Measurements from ENCODE around the gene XRCC2. TPM values are rescaled to one million over a fixed set of nuclear protein-coding genes. Genes with fewer than 3 reads are reported as not detected.

XRCC2 gene
- total RNA-seq, 4 donors from 2014 or later: 0.07 to 0.41 (median 0.20) TPM; not detected in 1

- intact Hi-C loops (cut with DNase I; ENCODE audit: low total_unique reads): no loop called here
- H3K9me3 ChIP-seq: no peaks in the 10 kb centered on the region
- no peaks in the 10 kb centered on the region for H3K36me3 ChIP-seq
- DNase-seq: no peak
- H3K4me1 ChIP-seq: no peaks in the 10 kb centered on the region
- no peak for ATAC-seq
- TF ChIP-seq POLR2A (IDR thresholded peaks at IDR 0.05) (no peak), CTCF (IDR thresholded peaks at IDR 0.05 in 4 of 5, conservative IDR thresholded peaks at IDR 0.05 in 1 of 5) (no peak)
- no peaks in the 10 kb centered on the region for H3K27me3 ChIP-seq
- H3K27ac ChIP-seq: no peak overlapping the region
- no peak overlapping the region for H3K4me3 ChIP-seq
- in situ Hi-C loops (cut with MboI; ENCODE audit: low sequenced_read_pairs in 4 of 4): no loop called here
These were observed 56.8 kb downstream of the XRCC2 start for GRCh38 chr7:152619027-152619739.

GRCh38 chr7:152618427-152618826 is 57.5 kb downstream of the XRCC2 start:
- in situ Hi-C loops (cut with MboI; ENCODE audit: low sequenced_read_pairs in 4 of 4) (no loop called here), intact Hi-C loops (cut with DNase I; ENCODE audit: low total_unique reads) (no loop called here)
- Histone ChIP-seq H3K4me1 (no peaks in the 10 kb centered on the region), H3K27me3 (no peaks in the 10 kb centered on the region), H3K27ac (no peak overlapping the region), H3K36me3 (no peaks in the 10 kb centered on the region), H3K9me3 (no peaks in the 10 kb centered on the region), H3K4me3 (no peak overlapping the region)
- no peak for TF ChIP-seq CTCF (IDR thresholded peaks at IDR 0.05 in 4 of 5, conservative IDR thresholded peaks at IDR 0.05 in 1 of 5)
- TF ChIP-seq POLR2A (IDR thresholded peaks at IDR 0.05): no peak
- DNase-seq (no peak), ATAC-seq (no peak)

DNA sequence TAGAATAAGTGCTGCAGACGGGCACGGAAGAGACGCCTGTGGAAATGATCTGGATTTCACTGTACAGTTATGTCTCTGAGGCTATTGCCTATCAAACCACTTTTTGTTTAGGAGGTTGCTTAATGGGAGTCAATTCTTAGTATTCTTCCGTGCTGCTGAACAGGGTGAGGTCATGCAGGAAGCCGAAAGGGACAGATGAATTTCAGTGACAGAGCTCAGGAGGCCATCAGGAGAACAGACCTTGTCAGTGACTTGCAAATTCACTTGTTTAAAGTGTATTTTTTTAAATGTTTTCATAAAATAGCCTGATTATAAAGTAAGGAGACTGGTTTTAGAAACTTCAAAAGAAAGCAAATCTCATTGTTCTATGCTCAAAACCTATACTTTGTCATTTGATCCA is 58.9 kb downstream of the XRCC2 start:
- in situ Hi-C loops (cut with MboI; ENCODE audit: low sequenced_read_pairs in 4 of 4) (no loop called here), intact Hi-C loops (cut with DNase I; ENCODE audit: low total_unique reads) (no loop called here)
- Histone ChIP-seq H3K4me1 (no peaks in the 10 kb centered on the region), H3K9me3 (no peaks in the 10 kb centered on the region), H3K27me3 (no peaks in the 10 kb centered on the region), H3K4me3 (no peak overlapping the region), H3K36me3 (no peaks in the 10 kb centered on the region), H3K27ac (no peak overlapping the region)
- no peak for TF ChIP-seq POLR2A (IDR thresholded peaks at IDR 0.05)
- no peak for TF ChIP-seq CTCF (IDR thresholded peaks at IDR 0.05 in 4 of 5, conservative IDR thresholded peaks at IDR 0.05 in 1 of 5)
- DNase-seq: no peak
- ATAC-seq: no peak

- TF ChIP-seq POLR2A (IDR thresholded peaks at IDR 0.05) (no peak), CTCF (IDR thresholded peaks at IDR 0.05 in 4 of 5, conservative IDR thresholded peaks at IDR 0.05 in 1 of 5) (no peak)
- no peak overlapping the region for H3K4me3 ChIP-seq
- peak in 1 of 2 donors; percentile 27 for ATAC-seq
These were observed 60.8 kb downstream of the XRCC2 start for GRCh38 chr7:152615031-152615741.

More at GRCh38 chr7:152615031-152615741, 60.8 kb downstream of the XRCC2 start:
- no peak for DNase-seq
- in situ Hi-C loops (cut with MboI; ENCODE audit: low sequenced_read_pairs in 4 of 4) (no loop called here), intact Hi-C loops (cut with DNase I; ENCODE audit: low total_unique reads) (no loop called here)
- Histone ChIP-seq H3K27ac (no peak overlapping the region), H3K4me1 (no peaks in the 10 kb centered on the region), H3K36me3 (no peaks in the 10 kb centered on the region), H3K9me3 (no peaks in the 10 kb centered on the region), H3K27me3 (no peaks in the 10 kb centered on the region)
